GM12864 (cell line): Measurements from ENCODE around the gene REXO1.

Experiments
- DNase-seq: peaks from one replicate; pipeline ENCODE4 v3.0.0-alpha.2; 2011; ENCODE audit warnings: low read depth
- H3K4me3 ChIP-seq: 2 replicates; pipeline ENCODE4 v1.5.1; 2011; ENCODE audit warnings: mild to moderate bottlenecking, low read depth, low read length, control low read depth
- CTCF ChIP-seq: IDR thresholded peaks from 2 replicates; pipeline ENCODE4 v1.5.1; 2011; ENCODE audit warnings: low read depth, mild to moderate bottlenecking, moderate library complexity, low read length, control low read depth, inconsistent platforms; ENCODE audit errors: missing control alignments

Gene REXO1

DNA sequence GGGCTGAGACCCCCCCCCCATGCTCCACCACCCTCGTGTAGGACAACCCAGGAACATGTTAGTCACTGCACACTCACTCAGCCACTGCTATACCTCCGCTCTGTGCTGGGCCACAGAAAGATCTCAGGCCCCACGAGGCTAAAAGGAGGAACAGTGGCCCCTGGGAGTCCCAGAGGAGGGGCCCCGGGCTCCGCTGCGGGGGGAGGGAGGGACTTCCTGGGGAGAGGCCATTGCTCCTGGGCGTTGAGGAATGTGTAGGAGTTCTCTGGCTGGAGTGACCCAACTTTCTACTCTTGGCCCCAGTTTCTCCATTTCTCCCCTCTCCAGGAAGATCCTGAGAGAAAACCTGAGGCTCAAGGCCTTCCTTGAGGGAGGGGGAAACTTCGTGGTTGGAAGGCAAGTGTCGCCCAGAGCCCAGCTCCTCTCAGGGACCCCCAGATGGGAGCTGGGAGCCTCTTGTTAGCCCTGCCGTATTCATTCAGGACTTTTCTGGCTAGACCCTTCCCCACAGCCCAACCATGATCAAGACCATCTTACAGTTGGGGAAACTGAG, 81.4 kb downstream of the REXO1 start:
- TF ChIP-seq CTCF: no peak
- DNase-seq: no peak
- no peak overlapping the region for H3K4me3 ChIP-seq

GRCh38 chr19:1765904-1766799, 82.1 kb downstream of the REXO1 start:
- H3K4me3 ChIP-seq: no peak overlapping the region
- DNase-seq: no peak
- no peak for TF ChIP-seq CTCF
